ENCODE measurements around the gene AMER2. TPM values are rescaled to one million over a fixed set of nuclear protein-coding genes. Genes with fewer than 3 reads are reported as not detected.

Gene AMER2
- total RNA-seq, 1 donor from 2014 or later, result not detected

GRCh38 chr13:25132751-25133390 lies 39.2 kb downstream of the AMER2 start:
- Mint-ChIP-seq H3K9me3 (no peaks in the 10 kb centered on the region), H3K4me1 (ENCODE audit: low read depth) (no peaks in the 10 kb centered on the region), H3K4me3 (no peak overlapping the region), H3K36me3 (ENCODE audit: low read depth) (no peaks in the 10 kb centered on the region), H3K27ac (no peak overlapping the region), H3K27me3 (ENCODE audit: insufficient read depth) (peaks cover 17% of the 10 kb centered on the region)
- no peak for DNase-seq (ENCODE audit: low spot score)
- intact Hi-C loops (cut with micrococcal nuclease), result no loop called here

DNA sequence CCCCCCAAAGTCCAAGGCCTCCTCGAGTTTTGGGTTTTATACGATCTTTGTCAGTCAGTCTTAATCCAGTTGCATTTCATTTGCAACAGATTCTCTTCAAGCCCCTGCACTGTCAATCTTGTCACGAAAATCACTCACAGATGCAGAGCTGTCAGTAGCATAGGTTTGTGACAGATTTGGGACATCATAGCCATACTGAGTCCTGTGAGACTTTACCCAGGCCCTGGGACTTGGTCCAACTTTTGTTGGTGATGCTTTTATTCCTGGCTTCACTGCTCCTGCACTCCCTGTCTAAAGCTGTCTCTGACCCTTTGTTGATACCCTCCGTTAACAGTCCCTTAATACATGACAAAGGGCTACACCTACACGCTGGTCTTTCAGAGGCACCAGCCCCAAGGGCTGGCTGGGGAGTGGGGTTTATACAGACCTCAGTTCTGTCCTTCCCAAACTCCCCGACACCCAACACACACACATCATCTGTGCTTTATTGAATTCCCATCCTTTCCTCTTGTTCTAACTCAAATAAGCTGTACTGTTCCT lies 40.1 kb downstream of the AMER2 start:
- H3K27ac Mint-ChIP-seq, result no peak overlapping the region
- DNase-seq (ENCODE audit: low spot score), result no peak
- H3K4me3 Mint-ChIP-seq, result no peak overlapping the region
- peaks cover 10% of the 10 kb centered on the region for H3K27me3 Mint-ChIP-seq (ENCODE audit: insufficient read depth)
- intact Hi-C loops (cut with micrococcal nuclease), result no loop called here
- no peaks in the 10 kb centered on the region for H3K4me1 Mint-ChIP-seq (ENCODE audit: low read depth)
- no peaks in the 10 kb centered on the region for H3K36me3 Mint-ChIP-seq (ENCODE audit: low read depth)
- H3K9me3 Mint-ChIP-seq, result no peaks in the 10 kb centered on the region

DNA sequence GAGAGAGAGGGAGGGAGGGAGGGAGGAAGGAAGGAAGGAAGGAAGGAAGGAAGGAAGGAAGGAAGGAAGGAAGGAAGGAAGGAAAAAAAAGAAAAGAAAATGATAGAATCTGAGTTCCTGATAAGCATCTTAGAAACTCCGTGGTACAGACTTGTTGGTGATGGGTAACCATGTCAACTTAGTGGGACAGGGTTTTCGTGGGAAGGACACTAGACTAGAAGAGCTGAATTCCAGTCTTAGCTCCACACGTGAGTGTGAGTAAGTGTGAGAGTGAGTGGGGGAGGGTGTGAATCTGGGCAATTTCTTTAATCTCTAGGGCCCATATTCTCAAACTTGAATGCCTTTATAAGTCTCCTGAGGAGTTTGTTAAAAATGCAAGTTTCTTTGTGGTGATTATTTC lies 41.1 kb downstream of the AMER2 start:
- Mint-ChIP-seq H3K4me3 (no peak overlapping the region), H3K9me3 (no peaks in the 10 kb centered on the region), H3K4me1 (ENCODE audit: low read depth) (no peaks in the 10 kb centered on the region), H3K36me3 (ENCODE audit: low read depth) (no peaks in the 10 kb centered on the region), H3K27me3 (ENCODE audit: insufficient read depth) (peaks cover 6% of the 10 kb centered on the region), H3K27ac (no peak overlapping the region)
- intact Hi-C loops (cut with micrococcal nuclease), result no loop called here
- DNase-seq (ENCODE audit: low spot score), result no peak

DNA sequence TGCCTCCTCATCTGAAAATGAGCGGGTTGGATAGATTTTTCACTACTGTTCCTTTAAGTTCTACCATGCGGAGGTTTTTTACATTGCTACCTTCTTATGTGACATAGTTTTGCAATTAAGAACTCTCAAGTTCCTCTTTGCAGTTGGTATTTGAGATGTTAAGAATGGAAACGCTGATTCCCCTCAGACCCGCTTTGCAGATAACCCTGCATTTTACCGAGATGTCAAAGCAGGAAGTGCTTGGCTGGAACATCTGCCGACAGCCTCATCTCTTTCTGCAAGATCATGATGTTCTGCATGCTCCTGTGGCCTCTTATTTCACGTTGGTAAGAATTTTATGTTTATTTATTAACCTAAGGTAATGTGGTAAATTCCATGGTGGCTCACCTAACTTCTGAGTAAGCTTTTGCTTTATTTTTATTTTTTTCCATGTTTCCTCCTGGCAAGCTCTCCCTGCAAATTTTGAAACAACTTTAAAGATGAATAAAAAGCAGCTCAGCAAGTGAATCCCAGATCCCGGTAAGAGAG lies 53.6 kb downstream of the AMER2 start:
- H3K27me3 Mint-ChIP-seq (ENCODE audit: insufficient read depth), result peaks cover 29% of the 10 kb centered on the region
- intact Hi-C loops (cut with micrococcal nuclease), result no loop called here
- no peak for DNase-seq (ENCODE audit: low spot score)
- no peak overlapping the region for H3K27ac Mint-ChIP-seq
- no peaks in the 10 kb centered on the region for H3K36me3 Mint-ChIP-seq (ENCODE audit: low read depth)
- no peaks in the 10 kb centered on the region for H3K4me1 Mint-ChIP-seq (ENCODE audit: low read depth)
- H3K4me3 Mint-ChIP-seq, result no peak overlapping the region
- no peaks in the 10 kb centered on the region for H3K9me3 Mint-ChIP-seq

DNA sequence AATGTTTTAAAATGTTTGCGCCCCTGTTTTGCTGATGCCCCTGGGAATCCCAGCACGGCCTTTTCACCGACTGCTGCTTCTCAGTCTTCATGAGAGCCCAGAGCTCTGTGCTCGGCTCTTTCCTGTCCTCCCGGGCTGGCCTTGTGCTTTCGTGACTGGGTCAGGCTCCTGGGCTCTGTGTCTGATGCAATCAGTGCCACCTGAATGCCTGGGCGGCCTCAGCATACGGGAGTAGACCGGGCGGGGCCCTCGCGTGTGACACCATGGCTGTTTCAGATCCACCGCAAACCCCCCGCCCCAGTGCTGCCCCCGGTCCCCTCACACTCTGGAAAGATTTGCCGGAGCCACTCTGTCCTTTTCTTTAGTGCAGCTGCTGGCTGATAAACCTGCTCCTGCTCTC lies 54.8 kb downstream of the AMER2 start:
- Mint-ChIP-seq H3K27ac (no peak overlapping the region), H3K36me3 (ENCODE audit: low read depth) (no peaks in the 10 kb centered on the region), H3K4me1 (ENCODE audit: low read depth) (no peaks in the 10 kb centered on the region), H3K9me3 (no peaks in the 10 kb centered on the region), H3K27me3 (ENCODE audit: insufficient read depth) (peaks cover 30% of the 10 kb centered on the region), H3K4me3 (no peak overlapping the region)
- intact Hi-C loops (cut with micrococcal nuclease), result no loop called here
- no peak for DNase-seq (ENCODE audit: low spot score)

DNA sequence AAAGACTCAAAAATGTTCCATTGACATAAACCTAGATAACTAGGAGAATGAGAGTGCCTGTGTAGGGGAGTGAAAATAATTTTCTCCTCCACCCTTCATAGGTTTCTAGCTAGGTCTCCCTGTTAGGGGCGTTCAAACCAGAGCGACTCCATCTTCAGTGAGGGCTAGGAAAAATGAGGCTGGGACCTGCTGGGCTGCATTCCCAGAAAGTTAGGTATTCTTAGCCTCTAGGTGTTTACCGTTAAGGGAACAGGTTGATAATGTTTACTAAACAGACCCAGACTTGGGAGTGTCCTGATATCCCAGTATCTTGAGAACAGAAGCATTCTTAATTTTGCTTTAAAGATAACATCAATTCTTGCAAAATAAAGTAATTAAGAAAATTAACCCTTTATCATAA lies 56.0 kb downstream of the AMER2 start:
- DNase-seq (ENCODE audit: low spot score), result no peak
- Mint-ChIP-seq H3K4me3 (no peak overlapping the region), H3K36me3 (ENCODE audit: low read depth) (no peaks in the 10 kb centered on the region), H3K27ac (no peak overlapping the region), H3K9me3 (no peaks in the 10 kb centered on the region), H3K4me1 (ENCODE audit: low read depth) (no peaks in the 10 kb centered on the region), H3K27me3 (ENCODE audit: insufficient read depth) (peaks cover 30% of the 10 kb centered on the region)
- intact Hi-C loops (cut with micrococcal nuclease), result no loop called here

DNA sequence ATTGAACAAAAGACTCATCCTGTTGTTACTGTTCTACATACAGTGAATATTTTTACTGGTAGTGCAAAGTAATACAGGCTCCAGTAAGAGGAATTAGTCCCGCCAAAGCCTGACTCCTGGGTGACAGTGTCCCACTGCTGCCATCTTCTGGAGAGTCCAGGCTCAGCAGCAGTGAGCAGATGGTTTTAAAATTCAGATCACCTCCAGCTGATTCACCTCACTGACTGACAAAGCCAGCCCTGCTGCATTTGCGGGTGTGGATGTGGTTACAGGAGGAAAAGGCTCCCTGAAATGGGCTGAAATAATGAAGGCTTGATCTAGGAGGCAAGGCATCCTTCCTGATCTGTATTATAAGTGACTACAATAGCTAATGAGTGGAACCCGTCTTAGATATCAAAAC lies 57.9 kb downstream of the AMER2 start:
- no peak overlapping the region for H3K27ac Mint-ChIP-seq
- H3K9me3 Mint-ChIP-seq, result no peaks in the 10 kb centered on the region
- H3K4me3 Mint-ChIP-seq, result no peak overlapping the region
- no peaks in the 10 kb centered on the region for H3K36me3 Mint-ChIP-seq (ENCODE audit: low read depth)
- no peaks in the 10 kb centered on the region for H3K4me1 Mint-ChIP-seq (ENCODE audit: low read depth)
- peaks cover 32% of the 10 kb centered on the region for H3K27me3 Mint-ChIP-seq (ENCODE audit: insufficient read depth)
- intact Hi-C loops (cut with micrococcal nuclease), result loop anchor here (1.0 kb wide), 3 partner anchors 77 to 119 kb away; no protein-coding TSS in a partner anchor
- DNase-seq (ENCODE audit: low spot score), result peak; percentile 42

- Mint-ChIP-seq H3K9me3 (no peaks in the 10 kb centered on the region), H3K27ac (no peak overlapping the region), H3K27me3 (ENCODE audit: insufficient read depth) (peaks cover 29% of the 10 kb centered on the region), H3K4me3 (no peak overlapping the region), H3K36me3 (ENCODE audit: low read depth) (no peaks in the 10 kb centered on the region), H3K4me1 (ENCODE audit: low read depth) (no peaks in the 10 kb centered on the region)
- intact Hi-C loops (cut with micrococcal nuclease), result no loop called here
- no peak for DNase-seq (ENCODE audit: low spot score)
These were observed 59.3 kb downstream of the AMER2 start for GRCh38 chr13:25112695-25113255.

Other genes starting within 250 kb of the AMER2 start
- 0.34 TPM in 2 replicates for gene PABPC3, start 76.2 kb downstream of the AMER2 start, total RNA-seq
- 17.0 and 17.9 TPM in 2 replicates for gene MTMR6, start 115.2 kb upstream of the AMER2 start, total RNA-seq
- 131 and 142 TPM in 2 replicates for gene NUP58, start 129.3 kb upstream of the AMER2 start, total RNA-seq
- 0.51 and 0.52 TPM in 2 replicates for gene ATP8A2, start 199.7 kb upstream of the AMER2 start, total RNA-seq